DND-41 (cell line): ENCODE data around the gene VPS16.

Experiments used
- ATAC-seq: fragments of 200-7000 bp; cut with Tn5 transposase; 3 replicates; pipeline ENCODE4 v1.9.1; 2021; ENCODE audit warnings: low read depth; ENCODE audit not compliant: insufficient read depth
- DNase-seq: peaks from one replicate; pipeline ENCODE4 v3.0.0-alpha.2; 2020
- H2AFZ ChIP-seq: 2 replicates; pipeline ENCODE4 v1.6.0; 2012; ENCODE audit warnings: low read depth, low read length
- H3K27ac ChIP-seq: 2 replicates; pipeline ENCODE4 v1.5.1; 2012; ENCODE audit warnings: low read length, inconsistent platforms
- H3K27me3 ChIP-seq: fragments of 200-600 bp; sonication (generic); 2 replicates; pipeline ENCODE4 v1.6.0; 2012; ENCODE audit warnings: low read length, mild to moderate bottlenecking, inconsistent platforms; ENCODE audit not compliant: insufficient read depth, poor library complexity
- H3K36me3 ChIP-seq: 2 replicates; pipeline ENCODE4 v1.5.1; 2012; ENCODE audit warnings: low read length, inconsistent platforms; ENCODE audit not compliant: insufficient read depth
- H3K4me1 ChIP-seq: 2 replicates; pipeline ENCODE4 v1.5.1; 2012; ENCODE audit warnings: mild to moderate bottlenecking, low read length; ENCODE audit not compliant: insufficient read depth
- H3K4me2 ChIP-seq: 2 replicates; pipeline ENCODE4 v1.6.0; 2012; ENCODE audit warnings: mild to moderate bottlenecking, moderate library complexity, low read length, inconsistent platforms; ENCODE audit not compliant: insufficient read depth
- H3K4me3 ChIP-seq, 2 experiments: fragments of 200-600 bp in 1 of 2; shearing (Covaris generic) in 1 of 2; 2 replicates each; pipeline ENCODE4 v1.5.1; 2012 to 2016; ENCODE audit warnings: inconsistent platforms in 2 of 2, low read length in 2 of 2, mild to moderate bottlenecking in 2 of 2, low read depth in 1 of 2, moderate library complexity in 1 of 2
- H3K79me2 ChIP-seq: 2 replicates; pipeline ENCODE4 v1.6.0; 2012; ENCODE audit warnings: low read length, inconsistent platforms; ENCODE audit not compliant: insufficient read depth
- H3K9ac ChIP-seq: 2 replicates; pipeline ENCODE4 v1.6.0; 2012; ENCODE audit warnings: low read depth, mild to moderate bottlenecking, inconsistent platforms, low read length, moderate library complexity
- H3K9me3 ChIP-seq: 2 replicates; pipeline ENCODE4 v1.5.1; 2012; ENCODE audit warnings: low read length, moderate library complexity, mild to moderate bottlenecking, inconsistent platforms; ENCODE audit not compliant: insufficient read depth, severe bottlenecking
- H4K20me1 ChIP-seq: 2 replicates; pipeline ENCODE4 v1.6.0; 2012; ENCODE audit warnings: low read length; ENCODE audit not compliant: insufficient read depth
- EZH2 ChIP-seq: IDR thresholded peaks from 3 replicates; pipeline ENCODE4 v1.6.1; 2012; ENCODE audit warnings: borderline replicate concordance, low read depth, mild to moderate bottlenecking, moderate library complexity, low read length, inconsistent platforms; ENCODE audit not compliant: severe bottlenecking
- TF ChIP-seq, protein P1 (sequence below): IDR thresholded peaks from 2 replicates; pipeline ENCODE4 v1.5.1; 2012; ENCODE audit warnings: borderline replicate concordance, low read length, moderate library complexity, mild to moderate bottlenecking; ENCODE audit not compliant: poor library complexity, severe bottlenecking; ENCODE audit errors: extremely low read depth

VPS16 gene

DNA sequence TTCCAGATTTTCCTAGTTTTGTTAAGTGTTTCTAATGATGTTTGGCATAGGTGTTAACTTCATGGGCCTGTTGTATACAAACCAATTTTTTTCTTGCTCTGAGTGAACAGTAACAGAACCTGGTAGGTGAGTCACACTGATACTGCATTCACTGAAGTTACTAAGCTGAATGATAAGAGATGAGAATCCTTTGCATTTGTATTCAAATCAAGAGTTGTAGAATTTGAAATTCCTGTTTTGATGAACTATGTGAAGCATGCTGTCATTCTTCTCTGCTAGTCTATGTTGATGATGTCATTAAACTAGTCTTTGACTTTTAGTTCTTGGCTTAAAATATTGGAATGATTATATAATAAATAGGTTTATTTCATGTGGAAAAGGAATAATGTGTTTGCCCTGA, 70.7 kb downstream of the VPS16 start:
- peaks cover 32% of the 10 kb centered on the region for H3K79me2 ChIP-seq

DNA sequence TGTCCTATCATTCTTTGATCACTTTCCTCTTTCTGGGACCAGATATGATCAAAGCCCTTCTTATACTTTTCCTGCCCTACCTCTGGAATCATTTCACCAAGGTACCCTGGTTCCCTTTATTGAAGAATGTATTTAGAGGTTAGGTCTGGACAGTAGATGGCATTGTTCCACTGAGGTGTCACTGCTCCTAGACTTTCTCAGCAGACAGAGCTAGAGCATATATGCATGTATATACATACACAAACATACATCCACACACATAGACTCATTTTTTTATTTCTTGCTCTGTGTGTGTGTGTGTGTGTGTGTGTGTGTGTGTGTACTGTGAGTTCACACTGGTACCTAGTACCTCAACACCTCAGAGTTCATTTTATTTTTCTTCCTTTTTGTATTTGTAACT, 73.6 kb downstream of the VPS16 start:
- H4K20me1 ChIP-seq = peaks cover 16% of the 10 kb centered on the region; the same call in 1 of the 2 replicates
- no peak overlapping the region for H2AFZ ChIP-seq
- ATAC-seq = peak; percentile 44; the same call in 1 of the 3 replicates
- no peaks in the 10 kb centered on the region for H3K36me3 ChIP-seq
- no peak for DNase-seq
- H3K4me1 ChIP-seq = no peaks in the 10 kb centered on the region
- peaks cover 35% of the 10 kb centered on the region for H3K79me2 ChIP-seq
- H3K27me3 ChIP-seq = no peaks in the 10 kb centered on the region
- no peak overlapping the region for H3K27ac ChIP-seq
- H3K4me3 ChIP-seq = no peak overlapping the region
- H3K9me3 ChIP-seq = no peaks in the 10 kb centered on the region
- H3K9ac ChIP-seq = no peak overlapping the region
- no peak for TF ChIP-seq EZH2
- TF ChIP-seq, protein P1, sequence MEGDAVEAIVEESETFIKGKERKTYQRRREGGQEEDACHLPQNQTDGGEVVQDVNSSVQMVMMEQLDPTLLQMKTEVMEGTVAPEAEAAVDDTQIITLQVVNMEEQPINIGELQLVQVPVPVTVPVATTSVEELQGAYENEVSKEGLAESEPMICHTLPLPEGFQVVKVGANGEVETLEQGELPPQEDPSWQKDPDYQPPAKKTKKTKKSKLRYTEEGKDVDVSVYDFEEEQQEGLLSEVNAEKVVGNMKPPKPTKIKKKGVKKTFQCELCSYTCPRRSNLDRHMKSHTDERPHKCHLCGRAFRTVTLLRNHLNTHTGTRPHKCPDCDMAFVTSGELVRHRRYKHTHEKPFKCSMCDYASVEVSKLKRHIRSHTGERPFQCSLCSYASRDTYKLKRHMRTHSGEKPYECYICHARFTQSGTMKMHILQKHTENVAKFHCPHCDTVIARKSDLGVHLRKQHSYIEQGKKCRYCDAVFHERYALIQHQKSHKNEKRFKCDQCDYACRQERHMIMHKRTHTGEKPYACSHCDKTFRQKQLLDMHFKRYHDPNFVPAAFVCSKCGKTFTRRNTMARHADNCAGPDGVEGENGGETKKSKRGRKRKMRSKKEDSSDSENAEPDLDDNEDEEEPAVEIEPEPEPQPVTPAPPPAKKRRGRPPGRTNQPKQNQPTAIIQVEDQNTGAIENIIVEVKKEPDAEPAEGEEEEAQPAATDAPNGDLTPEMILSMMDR = peak; percentile 45
- H3K4me2 ChIP-seq = no peak overlapping the region

More for the DNA sequence above, 70.7 kb downstream of the VPS16 start:
- H2AFZ ChIP-seq = no peak overlapping the region
- no peak overlapping the region for H3K4me3 ChIP-seq
- no peaks in the 10 kb centered on the region for H3K9me3 ChIP-seq
- TF ChIP-seq EZH2 = no peak
- TF ChIP-seq, protein P1 = no peak
- ATAC-seq = no peak
- no peaks in the 10 kb centered on the region for H3K36me3 ChIP-seq
- no peak overlapping the region for H3K9ac ChIP-seq
- no peak overlapping the region for H3K4me2 ChIP-seq
- H3K27ac ChIP-seq = no peak overlapping the region
- peaks cover 14% of the 10 kb centered on the region; the same call in 1 of the 2 replicates for H4K20me1 ChIP-seq
- no peak for DNase-seq
- H3K4me1 ChIP-seq = no peaks in the 10 kb centered on the region
- no peaks in the 10 kb centered on the region for H3K27me3 ChIP-seq
